ENCODE results near the gene MID1.

- TF ChIP-seq POLR2A (IDR thresholded peaks at IDR 0.05; ENCODE audit: low read length): no peak
- no peak for TF ChIP-seq GATA1 (IDR thresholded peaks at IDR 0.05; ENCODE audit: low read depth, low read length)
Measured at GRCh38 chrX:10429908-10430307, 190.5 kb downstream of the MID1 start.

Measured in erythroblast (primary cell).